CD4-positive, alpha-beta T cell treated with Interleukin-6 for 4 hours (primary cell): Measurements from ENCODE around the gene CFDP1.
"Not testable (repeated sequence)": the region's sequence is repeated elsewhere in the genome, so short reads cannot be mapped to it uniquely, and the experiment has no call there.

ENCODE experiments used
- DNase-seq: peaks from one replicate; pipeline ENCODE4 v3.0.0-alpha.2; 2020; ENCODE audit warnings: mixed read lengths

The CFDP1 gene

GRCh38 chr16:75288596-75289120 is 144.6 kb downstream of the CFDP1 start:
- peak; percentile 60 for DNase-seq

- DNase-seq = no peak
These were observed 145.1 kb downstream of the CFDP1 start for GRCh38 chr16:75288181-75288580.

- no peak for DNase-seq
These were observed 145.6 kb downstream of the CFDP1 start for GRCh38 chr16:75287708-75288107.

- DNase-seq = no peak
These were observed 146.9 kb downstream of the CFDP1 start for GRCh38 chr16:75286389-75286788.

GRCh38 chr16:75282466-75283281 is 150.6 kb downstream of the CFDP1 start:
- DNase-seq = no peak

GRCh38 chr16:75281826-75282225 is 151.5 kb downstream of the CFDP1 start:
- no peak for DNase-seq

- DNase-seq = not testable (repeated sequence)
These were observed 152.3 kb downstream of the CFDP1 start for GRCh38 chr16:75281009-75281408.

- DNase-seq = no peak
These were observed 152.9 kb downstream of the CFDP1 start for GRCh38 chr16:75280331-75280804.

GRCh38 chr16:75279305-75279704 is 154.0 kb downstream of the CFDP1 start:
- DNase-seq = no peak

GRCh38 chr16:75273054-75273925 is 160.0 kb downstream of the CFDP1 start:
- no peak for DNase-seq

GRCh38 chr16:75272629-75273028 is 160.7 kb downstream of the CFDP1 start:
- not testable (repeated sequence) for DNase-seq

- DNase-seq = no peak
These were observed 161.2 kb downstream of the CFDP1 start for GRCh38 chr16:75272097-75272551.

- DNase-seq = no peak
These were observed 161.7 kb downstream of the CFDP1 start for GRCh38 chr16:75271441-75272096.

GRCh38 chr16:75269358-75269757 is 163.9 kb downstream of the CFDP1 start:
- not testable (repeated sequence) for DNase-seq

GRCh38 chr16:75267631-75268264 is 165.6 kb downstream of the CFDP1 start:
- no peak for DNase-seq

GRCh38 chr16:75266738-75267630 is 166.3 kb downstream of the CFDP1 start:
- no peak for DNase-seq

GRCh38 chr16:75265911-75266701 is 167.2 kb downstream of the CFDP1 start:
- DNase-seq = no peak

GRCh38 chr16:75264999-75265910 is 168.0 kb downstream of the CFDP1 start:
- no peak for DNase-seq

GRCh38 chr16:75264457-75264998 is 168.8 kb downstream of the CFDP1 start:
- no peak for DNase-seq
